Trophoblast cell (in vitro differentiated cells and primary cell): ENCODE measurements around the gene IGFBPL1. TPM values are rescaled to one million over a fixed set of nuclear protein-coding genes. Genes with fewer than 3 reads are reported as not detected.
A peak's percentile ranks its signal among the peaks of the same experiment; 100 is the strongest.
"Not testable (repeated sequence)": the region's sequence is repeated elsewhere in the genome, so short reads cannot be mapped to it uniquely, and the experiment has no call there.

Source experiments
- DNase-seq, 2 donors: peaks; one replicate each; pipeline ENCODE4 v3.0.0-alpha.2; 2016
- H2AFZ ChIP-seq: 2 replicates; pipeline ENCODE4 v1.6.1; 2013; ENCODE audit warnings: low read length, moderate library complexity, mild to moderate bottlenecking; ENCODE audit not compliant: insufficient read depth, poor library complexity
- H2AK5ac ChIP-seq: 2 replicates; pipeline ENCODE4 v1.6.1; 2013; ENCODE audit warnings: mild to moderate bottlenecking, low read length
- H2BK120ac ChIP-seq: 2 replicates; pipeline ENCODE4 v1.6.1; 2013; ENCODE audit warnings: low read length, mild to moderate bottlenecking, moderate library complexity; ENCODE audit not compliant: insufficient read depth, poor library complexity
- H2BK12ac ChIP-seq: 2 replicates; pipeline ENCODE4 v1.6.1; 2013; ENCODE audit warnings: mild to moderate bottlenecking, low read length, moderate library complexity
- H2BK5ac ChIP-seq: 2 replicates; pipeline ENCODE4 v1.6.1; 2013; ENCODE audit warnings: low read length, low read depth, moderate library complexity, mild to moderate bottlenecking; ENCODE audit not compliant: poor library complexity
- H3K14ac ChIP-seq: 2 replicates; pipeline ENCODE4 v1.6.1; 2013; ENCODE audit warnings: mild to moderate bottlenecking, low read length
- H3K18ac ChIP-seq: 2 replicates; pipeline ENCODE4 v1.6.1; 2013; ENCODE audit warnings: mild to moderate bottlenecking, low read length
- H3K23ac ChIP-seq: 2 replicates; pipeline ENCODE4 v1.6.1; 2013; ENCODE audit warnings: low read length
- H3K27ac ChIP-seq: 2 replicates; pipeline ENCODE4 v1.5.1; 2013; ENCODE audit warnings: low read depth, mild to moderate bottlenecking, inconsistent platforms, low read length, moderate library complexity
- H3K27me3 ChIP-seq: 2 replicates; pipeline ENCODE4 v1.6.1; 2013; ENCODE audit warnings: inconsistent platforms, mild to moderate bottlenecking, low read length, moderate library complexity; ENCODE audit not compliant: insufficient read depth
- H3K36me3 ChIP-seq, 2 experiments: 1 replicate in 1 of 2; 2 replicates in 1 of 2; pipeline ENCODE4 v1.6.1; 2013; ENCODE audit warnings: low read length in 2 of 2, mild to moderate bottlenecking in 2 of 2, moderate library complexity in 1 of 2; ENCODE audit not compliant: insufficient read depth in 2 of 2, control insufficient read depth in 1 of 2
- H3K4ac ChIP-seq: 2 replicates; pipeline ENCODE4 v1.6.1; 2013; ENCODE audit warnings: low read depth, mild to moderate bottlenecking, low read length, moderate library complexity
- H3K4me1 ChIP-seq, 2 experiments: 1 replicate in 1 of 2; 2 replicates in 1 of 2; pipeline ENCODE4 v1.6.1; 2013; ENCODE audit warnings: low read length in 2 of 2, mild to moderate bottlenecking in 2 of 2, moderate library complexity in 1 of 2; ENCODE audit not compliant: insufficient read depth in 2 of 2, control insufficient read depth in 1 of 2
- H3K4me2 ChIP-seq: 2 replicates; pipeline ENCODE4 v1.6.1; 2013; ENCODE audit warnings: inconsistent platforms, mild to moderate bottlenecking, low read length, moderate library complexity
- H3K4me3 ChIP-seq: 2 replicates; pipeline ENCODE4 v1.5.1; 2013; ENCODE audit warnings: mild to moderate bottlenecking, low read depth, low read length, inconsistent platforms
- H3K79me1 ChIP-seq: one replicate; pipeline ENCODE4 v1.6.1; 2013; ENCODE audit warnings: low read length
- H3K79me2 ChIP-seq: 2 replicates; pipeline ENCODE4 v1.6.1; 2013; ENCODE audit warnings: low read length, mild to moderate bottlenecking; ENCODE audit not compliant: control insufficient read depth, insufficient read depth, poor library complexity
- H3K9ac ChIP-seq: 2 replicates; pipeline ENCODE4 v1.6.1; 2013; ENCODE audit warnings: mild to moderate bottlenecking, low read length
- H3K9me3 ChIP-seq: 2 replicates; pipeline ENCODE4 v1.6.1; 2013; ENCODE audit warnings: low read depth, mild to moderate bottlenecking, control low read depth, inconsistent platforms, low read length; ENCODE audit not compliant: insufficient read depth
- H4K12ac ChIP-seq: 2 replicates; pipeline ENCODE4 v1.6.1; 2013; ENCODE audit warnings: low read depth, mild to moderate bottlenecking, low read length, moderate library complexity
- H4K8ac ChIP-seq: 2 replicates; pipeline ENCODE4 v1.6.1; 2013; ENCODE audit warnings: low read depth, mild to moderate bottlenecking, low read length, moderate library complexity
- H4K91ac ChIP-seq: one replicate; pipeline ENCODE4 v1.6.1; 2013; ENCODE audit warnings: low read depth, mild to moderate bottlenecking, low read length, moderate library complexity
- WGBS: extraction: QIAGEN DNeasy Blood & Tissue Kit; methylation state at CpG from one replicate; pipeline ENCODE4 v1.1.7; 2013; ENCODE audit warnings: missing lambda C conversion rate; ENCODE audit not compliant: insufficient read length, insufficient coverage; ENCODE audit errors: extremely low coverage; 5-methylcytosine and 5-hydroxymethylcytosine counted together
- polyA plus RNA-seq: library from polyadenylated mRNA; stranded (reverse); fragments of 200-250 nt; gene quantifications from 2 replicates; pipeline ENCODE4 v1.2.3, GENCODE V29; 2013

IGFBPL1 gene
- polyA plus RNA-seq = 12.2 and 15.6 TPM in 2 replicates

- Histone ChIP-seq H3K23ac (no peak within 1 kb of the TSS), H4K8ac (peak within 1 kb of the TSS; percentile 26), H3K9me3 (peaks cover 3% of the 10 kb centered on the region), H4K91ac (peak within 1 kb of the TSS; percentile 45), H3K4me1 (peaks cover 8 to 28% of the 10 kb centered on the region in 2 experiments), H3K27me3 (peaks cover 5% of the 10 kb centered on the region), H2BK120ac (no peak within 1 kb of the TSS), H3K4me3 (peak within 1 kb of the TSS; percentile 76), H3K9ac (peak within 1 kb of the TSS; percentile 29), H3K14ac (no peak within 1 kb of the TSS), H3K18ac (no peak within 1 kb of the TSS), H4K12ac (no peak within 1 kb of the TSS), H2BK5ac (no peak within 1 kb of the TSS), H2BK12ac (peak within 1 kb of the TSS; percentile 15), H3K27ac (no peak within 1 kb of the TSS), H2AFZ (peak within 1 kb of the TSS; percentile 81), H3K79me2 (peaks cover 2% of the 10 kb centered on the region), H3K79me1 (peaks cover 6% of the 10 kb centered on the region), H3K4me2 (peak within 1 kb of the TSS; percentile 96), H3K4ac (no peak within 1 kb of the TSS), H3K36me3 (no peaks in the 10 kb centered on the region), H2AK5ac (peak within 1 kb of the TSS; percentile 39)
- no CpG with 5 or more reads among the region's 115 CpGs for WGBS
- DNase-seq = peak in 1 of 2 donors; percentile 49
Measured at GRCh38 chr9:38423973-38424843, at the start of gene IGFBPL1. TSS of gene IGFBPL1 (minus strand) at chr9:38424454. CDS start at chr9:38424424, 30 bp downstream.

GRCh38 chr9:38472583-38473249, 48.5 kb upstream of the IGFBPL1 start:
- WGBS = no CpG with 5 or more reads among the region's 2 CpGs

GRCh38 chr9:38467404-38467803, 43.1 kb upstream of the IGFBPL1 start:
- H2BK5ac ChIP-seq = no peak overlapping the region
- H3K4me1 ChIP-seq = no peaks in the 10 kb centered on the region
- H3K23ac ChIP-seq = no peak overlapping the region
- no peak overlapping the region for H3K14ac ChIP-seq
- H3K9ac ChIP-seq = no peak overlapping the region
- no peak overlapping the region for H3K4me3 ChIP-seq
- no peak overlapping the region for H2AK5ac ChIP-seq
- no peak overlapping the region for H4K8ac ChIP-seq
- H4K91ac ChIP-seq = no peak overlapping the region
- H3K18ac ChIP-seq = no peak overlapping the region
- no peaks in the 10 kb centered on the region for H3K79me1 ChIP-seq
- no peak overlapping the region for H3K4me2 ChIP-seq
- DNase-seq = no peak
- peaks cover 2% of the 10 kb centered on the region for H3K9me3 ChIP-seq
- WGBS = no CpG with 5 or more reads among the region's 3 CpGs
- H3K36me3 ChIP-seq = no peaks in the 10 kb centered on the region
- H3K79me2 ChIP-seq = no peaks in the 10 kb centered on the region
- no peak overlapping the region for H4K12ac ChIP-seq
- no peak overlapping the region for H2BK120ac ChIP-seq
- no peak overlapping the region for H3K27ac ChIP-seq
- no peaks in the 10 kb centered on the region for H3K27me3 ChIP-seq
- H2BK12ac ChIP-seq = no peak overlapping the region
- no peak overlapping the region for H3K4ac ChIP-seq
- H2AFZ ChIP-seq = no peak overlapping the region

More at GRCh38 chr9:38472583-38473249, 48.5 kb upstream of the IGFBPL1 start:
- not testable (repeated sequence) for H4K12ac ChIP-seq, H3K27ac ChIP-seq, H2BK12ac ChIP-seq, H3K79me1 ChIP-seq, DNase-seq, H3K14ac ChIP-seq, H3K79me2 ChIP-seq, H3K4me2 ChIP-seq, H3K9ac ChIP-seq, H3K4me3 ChIP-seq, H3K36me3 ChIP-seq, H3K27me3 ChIP-seq, H3K18ac ChIP-seq, H3K23ac ChIP-seq, H3K4ac ChIP-seq, H2BK5ac ChIP-seq, H2AK5ac ChIP-seq, H2AFZ ChIP-seq, H4K91ac ChIP-seq, H4K8ac ChIP-seq, H3K9me3 ChIP-seq, H3K4me1 ChIP-seq, H2BK120ac ChIP-seq

GRCh38 chr9:38453835-38454234, 29.6 kb upstream of the IGFBPL1 start:
- H3K18ac ChIP-seq = no peak overlapping the region
- H2BK12ac ChIP-seq = no peak overlapping the region
- no peak overlapping the region for H3K4me2 ChIP-seq
- no peaks in the 10 kb centered on the region for H3K9me3 ChIP-seq
- no peak overlapping the region for H3K27ac ChIP-seq
- H3K4me3 ChIP-seq = no peak overlapping the region
- WGBS = no CpG with 5 or more reads among the region's 3 CpGs
- no peaks in the 10 kb centered on the region for H3K4me1 ChIP-seq
- H4K91ac ChIP-seq = no peak overlapping the region
- H2AFZ ChIP-seq = no peak overlapping the region
- no peak overlapping the region for H3K4ac ChIP-seq
- no peaks in the 10 kb centered on the region for H3K79me1 ChIP-seq
- no peak overlapping the region for H3K14ac ChIP-seq
- H3K9ac ChIP-seq = no peak overlapping the region
- H3K23ac ChIP-seq = no peak overlapping the region
- H2BK5ac ChIP-seq = no peak overlapping the region
- peaks cover 3% of the 10 kb centered on the region for H3K27me3 ChIP-seq
- no peak for DNase-seq
- H3K79me2 ChIP-seq = no peaks in the 10 kb centered on the region
- H2AK5ac ChIP-seq = no peak overlapping the region
- no peaks in the 10 kb centered on the region for H3K36me3 ChIP-seq
- no peak overlapping the region for H2BK120ac ChIP-seq
- no peak overlapping the region for H4K12ac ChIP-seq
- H4K8ac ChIP-seq = no peak overlapping the region
